Uterus (tissue), 4 donors: ENCODE results near the gene HLA-DQA1. TPM values are rescaled to one million over a fixed set of nuclear protein-coding genes. Genes with fewer than 3 reads are reported as not detected.
"Not testable (repeated sequence)": the region's sequence is repeated elsewhere in the genome, so short reads cannot be mapped to it uniquely, and the experiment has no call there.

ENCODE experiments used
- DNase-seq, 2 donors: peaks; one replicate each; pipeline ENCODE4 v3.0.0-alpha.2; 2019 to 2020
- H3K27ac ChIP-seq, 2 donors: fragments of 200-600 bp; sonication (generic); 1 replicate in 1 of 2; 2 replicates in 1 of 2; pipeline ENCODE4 v1.5.1; 2016 to 2018
- H3K27me3 ChIP-seq, 2 donors: fragments of 200-600 bp; sonication (generic); one replicate each; pipeline ENCODE4 v1.5.1; 2018 to 2019; ENCODE audit warnings: control low read depth in 1 of 2
- H3K36me3 ChIP-seq, 2 donors: fragments of 200-600 bp; sonication (generic); one replicate each; pipeline ENCODE4 v1.5.1; 2019; ENCODE audit warnings: control low read depth in 1 of 2
- H3K4me1 ChIP-seq, 2 donors: fragments of 200-600 bp; sonication (generic); one replicate each; pipeline ENCODE4 v1.5.1; 2018 to 2019; ENCODE audit warnings: control low read depth in 1 of 2
- H3K4me3 ChIP-seq, 2 donors: fragments of 200-600 bp; sonication (generic); 1 replicate in 1 of 2; 2 replicates in 1 of 2; pipeline ENCODE4 v1.5.1; 2018 to 2019; ENCODE audit warnings: mild to moderate bottlenecking in 1 of 2
- H3K9me3 ChIP-seq, 2 donors: fragments of 200-600 bp; sonication (generic); one replicate each; pipeline ENCODE4 v1.5.1; 2019; ENCODE audit warnings: control low read depth in 1 of 2
- POLR2A ChIP-seq, 2 donors: fragments of 450-650 bp; IDR thresholded peaks; one replicate each; pipeline ENCODE4 v1.6.1; 2016; ENCODE audit warnings: antibody characterized with exemption in 2 of 2, mild to moderate bottlenecking in 1 of 2, moderate library complexity in 1 of 2
- intact Hi-C: fragments of 100-400 bp; cut with DNase I; formaldehyde crosslinking; loops from one replicate; pipeline ENCODE4 v1.15.1; 2023; ENCODE audit warnings: low total_unique reads
- total RNA-seq, 4 donors: library from RNA; depleted of rRNA in 3 of 4; stranded (reverse); fragments of >200 nt in 3 of 4; gene quantifications; one replicate each; pipeline versions ENCODE4 v1.1.0 to v1.2.4, GENCODE V29; 2014 to 2023
- TF ChIP-seq, protein P1 (sequence below), 4 experiments: fragments of 200-600 bp in 2 of 4; fragments of 450-650 bp in 2 of 4; sonication (generic) in 2 of 4; IDR thresholded peaks; one replicate each; pipeline ENCODE4 v1.5.1; 2016 to 2019; ENCODE audit warnings: antibody characterized with exemption in 4 of 4, mild to moderate bottlenecking in 2 of 4, moderate library complexity in 1 of 4
- donor health status: DM: yes; HTN: yes; CAD: no.

The HLA-DQA1 gene
- total RNA-seq, 4 donors from 2014 or later: 3.8 to 41.8 (median 22.7) TPM

DNA sequence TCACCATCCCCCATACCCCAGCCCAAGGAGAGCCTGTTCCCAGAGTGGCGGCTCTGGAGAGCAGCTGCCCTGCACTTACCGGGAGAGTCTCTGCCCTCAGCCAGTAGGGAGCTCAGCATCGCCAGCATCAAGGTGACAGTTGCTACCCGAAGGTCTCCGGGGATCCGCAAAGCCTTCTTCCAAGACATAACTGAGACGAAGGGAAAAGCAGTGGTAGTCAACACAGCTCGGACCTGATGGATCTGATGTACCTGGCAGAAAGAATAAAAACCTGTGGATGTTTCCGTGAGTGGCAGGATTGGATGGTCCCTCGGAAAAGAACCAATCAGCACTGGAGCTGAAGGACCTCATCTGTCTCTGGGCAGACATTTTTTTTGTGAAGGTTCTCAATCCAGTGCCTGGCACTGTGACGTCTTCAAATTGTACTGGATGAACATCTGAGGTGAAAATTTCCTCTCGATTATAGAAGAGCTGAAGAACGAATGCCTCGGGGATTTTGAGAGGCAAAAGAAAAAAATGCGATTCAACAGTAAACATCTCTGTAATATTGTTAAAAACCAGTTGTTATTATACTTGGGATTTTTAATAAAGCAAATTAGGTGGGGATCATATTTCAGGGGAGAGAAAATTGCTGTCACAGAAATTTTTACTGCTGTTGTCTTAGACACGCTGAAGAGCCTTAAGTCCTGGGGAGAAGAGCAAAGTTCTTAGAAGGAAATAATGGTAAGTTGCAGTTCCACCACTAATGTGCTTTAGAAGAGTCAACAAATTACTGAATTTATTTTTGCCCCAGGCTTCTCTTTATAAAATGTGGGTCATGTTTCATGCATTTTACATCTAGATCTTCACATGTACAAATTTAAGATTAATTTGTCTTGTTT lies 29.5 kb downstream of the HLA-DQA1 start, which contains the start of gene HLA-DQB1:
TSS of gene HLA-DQB1 (minus strand) at position 238 of the 881 bp plus-strand sequence. CDS start at position 188, 50 bp downstream.
- Histone ChIP-seq H3K27ac (peak within 1 kb of the TSS in 1 of 2 donors; percentile 27), H3K27me3 (no peaks in the 10 kb centered on the region), H3K4me3 (no peak within 1 kb of the TSS), H3K9me3 (no peaks in the 10 kb centered on the region), H3K36me3 (no peaks in the 10 kb centered on the region), H3K4me1 (no peaks in the 10 kb centered on the region)
- TF ChIP-seq POLR2A (IDR thresholded peaks at IDR 0.05): no peak
- TF ChIP-seq, protein P1, sequence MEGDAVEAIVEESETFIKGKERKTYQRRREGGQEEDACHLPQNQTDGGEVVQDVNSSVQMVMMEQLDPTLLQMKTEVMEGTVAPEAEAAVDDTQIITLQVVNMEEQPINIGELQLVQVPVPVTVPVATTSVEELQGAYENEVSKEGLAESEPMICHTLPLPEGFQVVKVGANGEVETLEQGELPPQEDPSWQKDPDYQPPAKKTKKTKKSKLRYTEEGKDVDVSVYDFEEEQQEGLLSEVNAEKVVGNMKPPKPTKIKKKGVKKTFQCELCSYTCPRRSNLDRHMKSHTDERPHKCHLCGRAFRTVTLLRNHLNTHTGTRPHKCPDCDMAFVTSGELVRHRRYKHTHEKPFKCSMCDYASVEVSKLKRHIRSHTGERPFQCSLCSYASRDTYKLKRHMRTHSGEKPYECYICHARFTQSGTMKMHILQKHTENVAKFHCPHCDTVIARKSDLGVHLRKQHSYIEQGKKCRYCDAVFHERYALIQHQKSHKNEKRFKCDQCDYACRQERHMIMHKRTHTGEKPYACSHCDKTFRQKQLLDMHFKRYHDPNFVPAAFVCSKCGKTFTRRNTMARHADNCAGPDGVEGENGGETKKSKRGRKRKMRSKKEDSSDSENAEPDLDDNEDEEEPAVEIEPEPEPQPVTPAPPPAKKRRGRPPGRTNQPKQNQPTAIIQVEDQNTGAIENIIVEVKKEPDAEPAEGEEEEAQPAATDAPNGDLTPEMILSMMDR (IDR thresholded peaks at IDR 0.05): no peak
- intact Hi-C loops: no loop called here
- peak in 1 of 2 donors; percentile 14 for DNase-seq

GRCh38 chr6:32668226-32668747 lies 31.1 kb downstream of the HLA-DQA1 start:
- no peaks in the 10 kb centered on the region for H3K27me3 ChIP-seq
- H3K36me3 ChIP-seq: no peaks in the 10 kb centered on the region
- TF ChIP-seq POLR2A (IDR thresholded peaks at IDR 0.05): peak in 1 of 2 donors; percentile 47
- TF ChIP-seq, protein P1 (IDR thresholded peaks at IDR 0.05): no peak
- no peaks in the 10 kb centered on the region for H3K4me1 ChIP-seq
- peak in 1 of 2 donors; percentile 28 for DNase-seq
- intact Hi-C loops: no loop called here
- no peak overlapping the region for H3K4me3 ChIP-seq
- H3K27ac ChIP-seq: peak overlapping the region in 1 of 2 donors; percentile 49
- H3K9me3 ChIP-seq: no peaks in the 10 kb centered on the region

GRCh38 chr6:32669240-32669639 lies 32.0 kb downstream of the HLA-DQA1 start:
- no peaks in the 10 kb centered on the region for H3K36me3 ChIP-seq
- no peak overlapping the region for H3K4me3 ChIP-seq
- H3K27ac ChIP-seq: no peak overlapping the region
- no peaks in the 10 kb centered on the region for H3K4me1 ChIP-seq
- intact Hi-C loops: no loop called here
- TF ChIP-seq POLR2A (IDR thresholded peaks at IDR 0.05): no peak
- TF ChIP-seq, protein P1 (IDR thresholded peaks at IDR 0.05): no peak
- no peak for DNase-seq
- H3K27me3 ChIP-seq: no peaks in the 10 kb centered on the region
- no peaks in the 10 kb centered on the region for H3K9me3 ChIP-seq

DNA sequence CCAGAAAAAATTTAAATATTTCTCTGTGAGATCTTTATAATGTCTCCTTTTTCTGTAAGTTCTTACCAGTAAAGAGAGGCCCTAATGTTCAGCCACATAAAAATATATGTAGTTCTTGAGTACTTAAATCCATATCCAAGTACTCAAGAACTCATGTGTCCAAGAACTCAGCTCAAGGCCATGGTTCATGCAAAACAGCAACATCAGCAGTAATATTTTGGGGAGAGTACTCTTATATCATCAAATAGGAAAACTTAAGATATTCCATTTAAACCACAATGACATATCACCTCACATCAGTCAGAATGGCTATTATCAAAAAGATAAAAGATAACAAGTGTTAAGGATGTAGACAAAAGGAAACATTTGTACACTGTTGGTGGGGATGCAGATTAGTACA lies 32.7 kb downstream of the HLA-DQA1 start:
- Histone ChIP-seq H3K27me3 (no peaks in the 10 kb centered on the region), H3K4me1 (no peaks in the 10 kb centered on the region), H3K36me3 (no peaks in the 10 kb centered on the region), H3K9me3 (no peaks in the 10 kb centered on the region), H3K27ac (no peak overlapping the region), H3K4me3 (no peak overlapping the region)
- no peak for DNase-seq
- TF ChIP-seq, protein P1 (IDR thresholded peaks at IDR 0.05): no peak
- no peak for TF ChIP-seq POLR2A (IDR thresholded peaks at IDR 0.05)
- intact Hi-C loops: no loop called here

DNA sequence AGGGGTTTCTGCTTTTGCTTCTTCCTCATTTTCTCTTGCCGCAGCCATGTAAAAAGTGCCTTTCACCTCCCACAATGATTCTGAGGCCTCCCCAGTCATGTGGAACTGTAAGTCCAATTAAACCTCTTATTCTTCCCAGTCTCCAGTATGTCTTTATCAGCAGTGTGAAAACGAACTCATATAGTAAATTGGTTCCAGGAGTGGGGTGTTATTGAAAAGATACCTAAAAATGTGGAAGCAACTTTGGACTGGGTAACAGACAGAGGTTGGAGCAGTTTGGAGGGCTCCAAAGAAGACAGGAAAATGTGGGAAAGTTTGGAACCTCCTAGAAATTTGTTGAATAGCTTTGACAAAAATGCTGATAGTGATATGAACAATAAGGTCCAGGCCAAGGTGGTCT lies 34.7 kb downstream of the HLA-DQA1 start:
- intact Hi-C loops, H3K9me3 ChIP-seq, H3K4me3 ChIP-seq, H3K27ac ChIP-seq, DNase-seq, H3K27me3 ChIP-seq, H3K36me3 ChIP-seq, H3K4me1 ChIP-seq: not testable (repeated sequence)

GRCh38 chr6:32674123-32674522 lies 36.9 kb downstream of the HLA-DQA1 start:
- intact Hi-C loops, H3K27me3 ChIP-seq: not testable (repeated sequence)

More at GRCh38 chr6:32674123-32674522, 36.9 kb downstream of the HLA-DQA1 start:
- H3K4me3 ChIP-seq, H3K4me1 ChIP-seq, H3K27ac ChIP-seq, H3K9me3 ChIP-seq, H3K36me3 ChIP-seq, DNase-seq: not testable (repeated sequence)
